Upper lobe of left lung (tissue), 6 donors: Measurements from ENCODE around the gene SYNPO. TPM values are rescaled to one million over a fixed set of nuclear protein-coding genes. Genes with fewer than 3 reads are reported as not detected.

Experiments used
- ATAC-seq, 2 donors: fragments of 200-7000 bp; cut with Tn5 transposase; one replicate each; pipeline ENCODE4 v1.9.1; 2022; ENCODE audit warnings: mild to moderate bottlenecking in 2 of 2, moderate library complexity in 2 of 2; ENCODE audit not compliant: low FRiP score in 2 of 2
- DNase-seq, 2 donors: peaks; one replicate each; pipeline ENCODE4 v3.0.0-alpha.2; 2019 to 2020
- H3K27ac ChIP-seq, 4 donors: fragments of 200-600 bp; sonication (generic); one replicate each; pipeline ENCODE4 v1.5.1; 2016 to 2019
- H3K27me3 ChIP-seq, 4 donors: fragments of 200-600 bp; sonication (generic); one replicate each; pipeline ENCODE4 v1.5.1; 2017 to 2019
- H3K36me3 ChIP-seq, 4 donors: fragments of 200-600 bp; sonication (generic); one replicate each; pipeline ENCODE4 v1.5.1; 2016 to 2019
- H3K4me1 ChIP-seq, 4 donors: fragments of 200-600 bp; sonication (generic); one replicate each; pipeline ENCODE4 v1.5.1; 2018 to 2019
- H3K4me3 ChIP-seq, 4 donors: fragments of 200-600 bp; sonication (generic); one replicate each; pipeline ENCODE4 v1.5.1; 2017 to 2019; ENCODE audit warnings: mild to moderate bottlenecking in 2 of 4, moderate library complexity in 1 of 4
- H3K9me3 ChIP-seq, 4 donors: fragments of 200-600 bp; sonication (generic); one replicate each; pipeline ENCODE4 v1.5.1; 2018 to 2019
- CTCF ChIP-seq, 6 experiments: fragments of 450-650 bp in 4 of 6; fragments of 200-600 bp in 2 of 6; sonication (generic) in 2 of 6; IDR thresholded peaks; one replicate each; pipeline ENCODE4 v1.5.1; 2016 to 2019; ENCODE audit warnings: antibody characterized with exemption in 6 of 6
- EP300 ChIP-seq, 4 donors: sonication (generic); formaldehyde crosslinking; IDR thresholded peaks; one replicate each; pipeline ENCODE4 v1.5.1; 2017; ENCODE audit warnings: antibody characterized with exemption in 4 of 4, control low read depth in 2 of 4
- POLR2A ChIP-seq, 4 donors: fragments of 450-650 bp; IDR thresholded peaks; one replicate each; pipeline ENCODE4 v1.5.1; 2016 to 2017; ENCODE audit warnings: antibody characterized with exemption in 4 of 4, mild to moderate bottlenecking in 2 of 4
- POLR2AphosphoS5 ChIP-seq, 2 donors: sonication (generic); formaldehyde crosslinking; IDR thresholded peaks; one replicate each; pipeline ENCODE4 v1.5.1; 2017; ENCODE audit warnings: antibody characterized with exemption in 2 of 2
- WGBS, 2 donors: methylation state at CpG; one replicate each; pipeline ENCODE4 v1.1.5; 2017 to 2018; 5-methylcytosine and 5-hydroxymethylcytosine counted together
- total RNA-seq, 6 donors: library from RNA; depleted of rRNA in 4 of 6; stranded (reverse); fragments of >200 nt in 4 of 6; gene quantifications; one replicate each; pipeline versions ENCODE4 v1.1.0 to v1.2.1, GENCODE V29; 2016 to 2021
- donor health status: DM: no; HTN: no; CAD: no; lungs with moderate emphysema.
- donor health status: DM: no; HTN: yes; CAD: no; lungs with severe emphysema.

The SYNPO gene
- total RNA-seq, 6 donors from 2014 or later = 41.9 to 150 (median 84.3) TPM

- no peak overlapping the region for H3K27ac ChIP-seq
- ATAC-seq (no peak), DNase-seq (no peak)
- H3K36me3 ChIP-seq = no peaks in the 10 kb centered on the region
- no peaks in the 10 kb centered on the region for H3K27me3 ChIP-seq
- TF ChIP-seq CTCF (IDR thresholded peaks at IDR 0.05) (no peak), EP300 (IDR thresholded peaks at IDR 0.05) (no peak), POLR2A (IDR thresholded peaks at IDR 0.05) (no peak), POLR2AphosphoS5 (IDR thresholded peaks at IDR 0.05) (no peak)
- H3K4me3 ChIP-seq = no peak overlapping the region
- peaks cover 3 to 11% (median 6%) of the 10 kb centered on the region in 4 donors for H3K4me1 ChIP-seq
- 90 to 95% methylated on average over 3 of the region's 3 CpGs for whole genome bisulfite sequencing, 2 donors
- no peaks in the 10 kb centered on the region for H3K9me3 ChIP-seq
Measured at GRCh38 chr5:150663936-150664335, 23.5 kb downstream of the SYNPO start.

DNA sequence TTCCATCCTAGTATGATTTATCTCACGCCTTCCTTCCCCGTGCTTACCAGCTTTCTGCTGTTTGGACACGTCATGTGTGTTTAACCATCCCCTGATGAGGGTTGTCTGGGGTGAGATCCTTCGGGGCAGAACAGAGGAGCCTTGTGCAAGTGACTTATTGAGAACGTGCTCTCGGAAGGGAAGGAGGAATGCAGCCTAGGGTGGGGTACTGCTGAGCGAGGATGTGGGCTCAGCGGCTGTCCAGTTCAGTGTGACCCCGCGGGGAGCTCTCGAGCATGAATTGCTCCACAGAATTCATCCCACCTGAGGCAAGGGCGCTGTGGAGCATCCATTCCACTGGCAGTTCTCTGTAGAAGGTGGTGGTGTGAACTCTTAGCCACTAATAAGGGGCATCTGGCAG lies 24.6 kb downstream of the SYNPO start:
- WGBS, 2 donors = 69 to 75% methylated on average over 9 to 12 of the region's 12 CpGs
- no peak overlapping the region for H3K27ac ChIP-seq
- DNase-seq = no peak
- ATAC-seq = no peak
- no peaks in the 10 kb centered on the region for H3K36me3 ChIP-seq
- H3K9me3 ChIP-seq = no peaks in the 10 kb centered on the region
- no peaks in the 10 kb centered on the region for H3K27me3 ChIP-seq
- peaks cover 3 to 9% (median 5%) of the 10 kb centered on the region in 4 donors for H3K4me1 ChIP-seq
- no peak overlapping the region for H3K4me3 ChIP-seq
- TF ChIP-seq POLR2AphosphoS5 (IDR thresholded peaks at IDR 0.05) (no peak), CTCF (IDR thresholded peaks at IDR 0.05) (no peak), POLR2A (IDR thresholded peaks at IDR 0.05) (no peak), EP300 (IDR thresholded peaks at IDR 0.05) (no peak)

GRCh38 chr5:150670275-150670947 lies 30.0 kb downstream of the SYNPO start:
- H3K27ac ChIP-seq = no peak overlapping the region
- no peaks in the 10 kb centered on the region for H3K36me3 ChIP-seq
- no peak overlapping the region for H3K4me3 ChIP-seq
- H3K27me3 ChIP-seq = peaks cover 0 to 4% (median 0%) of the 10 kb centered on the region in 4 donors
- H3K4me1 ChIP-seq = peaks cover 20 to 29% (median 23%) of the 10 kb centered on the region in 4 donors
- WGBS, 2 donors = 75 to 85% methylated on average over 11 to 14 of the region's 14 CpGs
- ATAC-seq (no peak), DNase-seq (no peak)
- no peaks in the 10 kb centered on the region for H3K9me3 ChIP-seq
- TF ChIP-seq POLR2A (IDR thresholded peaks at IDR 0.05) = no peak
- no peak for TF ChIP-seq POLR2AphosphoS5 (IDR thresholded peaks at IDR 0.05)
- no peak for TF ChIP-seq CTCF (IDR thresholded peaks at IDR 0.05)
- no peak for TF ChIP-seq EP300 (IDR thresholded peaks at IDR 0.05)

GRCh38 chr5:150670948-150671310 lies 30.5 kb downstream of the SYNPO start:
- no peaks in the 10 kb centered on the region for H3K36me3 ChIP-seq
- TF ChIP-seq CTCF (IDR thresholded peaks at IDR 0.05) = no peak
- TF ChIP-seq POLR2AphosphoS5 (IDR thresholded peaks at IDR 0.05) = no peak
- TF ChIP-seq EP300 (IDR thresholded peaks at IDR 0.05) = no peak
- H3K9me3 ChIP-seq = no peaks in the 10 kb centered on the region
- H3K4me3 ChIP-seq = no peak overlapping the region
- no peak for ATAC-seq
- H3K27ac ChIP-seq = peak overlapping the region in 1 of 4 donors; percentile 22
- H3K4me1 ChIP-seq = peaks cover 20 to 29% (median 23%) of the 10 kb centered on the region in 4 donors
- 47 to 53% methylated on average over 2 of the region's 2 CpGs for WGBS, 2 donors
- H3K27me3 ChIP-seq = peaks cover 0 to 4% (median 0%) of the 10 kb centered on the region in 4 donors
- DNase-seq = no peak
